HEK293 (cell line): ENCODE measurements around the gene GRB10.

ENCODE experiments used
- GLI2 ChIP-seq: fragments of 450-650 bp; formaldehyde crosslinking; IDR thresholded peaks from 2 replicates; pipeline ENCODE4; 2017; ENCODE audit warnings: missing biosample characterization, missing genetic modification characterization, low read depth, borderline replicate concordance
- KLF8 ChIP-seq: fragments of 450-650 bp; formaldehyde crosslinking; IDR thresholded peaks from 2 replicates; pipeline ENCODE4 v1.5.1; 2016; ENCODE audit warnings: missing biosample characterization, missing genetic modification characterization
- PRDM10 ChIP-seq: fragments of 450-650 bp; formaldehyde crosslinking; IDR thresholded peaks from 2 replicates; pipeline ENCODE4 v1.5.1; 2016; ENCODE audit warnings: missing biosample characterization, missing genetic modification characterization
- ZNF10 ChIP-seq: fragments of 450-650 bp; formaldehyde crosslinking; IDR thresholded peaks from 2 replicates; pipeline ENCODE4 v1.5.1; 2017; ENCODE audit warnings: missing biosample characterization, missing genetic modification characterization
- ZNF280C ChIP-seq: fragments of 450-650 bp; formaldehyde crosslinking; IDR thresholded peaks from 2 replicates; pipeline ENCODE4 v1.5.1; 2016; ENCODE audit warnings: missing biosample characterization, missing genetic modification characterization
- ZNF654 ChIP-seq: fragments of 450-650 bp; formaldehyde crosslinking; IDR thresholded peaks from 2 replicates; pipeline ENCODE4 v1.5.1; 2016; ENCODE audit warnings: low read depth, missing biosample characterization, missing genetic modification characterization
- TF ChIP-seq, protein P1 (sequence below): fragments of 450-650 bp; formaldehyde crosslinking; IDR thresholded peaks from 2 replicates; pipeline ENCODE4 v1.5.1; 2016; ENCODE audit warnings: missing biosample characterization, missing genetic modification characterization

DNA sequence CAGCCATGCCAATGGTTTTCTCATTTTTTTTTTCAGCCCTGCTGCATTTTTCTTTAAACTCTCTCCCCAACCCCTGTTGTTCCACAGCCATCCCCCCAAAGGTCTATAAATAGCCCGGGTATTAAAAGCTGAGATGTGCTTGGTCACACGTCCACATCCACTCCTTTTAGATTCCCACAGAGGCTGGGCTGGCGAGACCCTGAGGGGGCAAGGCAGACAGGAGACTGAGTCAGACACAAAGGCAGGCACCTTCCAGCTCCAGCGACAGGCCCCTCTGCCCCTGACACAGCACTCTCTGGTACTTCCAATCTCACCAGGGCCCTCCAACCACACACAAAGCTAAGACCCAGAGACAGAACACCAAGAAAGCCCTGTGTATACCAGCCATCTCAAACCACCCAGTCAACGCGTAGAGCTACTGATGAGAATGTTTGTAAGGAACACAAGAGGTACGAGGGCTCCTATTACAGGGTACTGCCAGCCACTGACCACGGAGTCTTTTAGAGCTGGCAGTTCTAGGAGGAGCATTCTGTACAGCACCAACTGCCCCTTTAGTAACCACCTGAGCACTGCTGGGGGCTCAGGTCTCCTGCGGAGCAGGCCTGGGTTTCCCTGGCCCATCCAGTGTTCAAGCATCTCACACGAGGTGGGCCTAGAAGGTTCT, 153.3 kb downstream of the GRB10 start:
- TF ChIP-seq, protein P1, sequence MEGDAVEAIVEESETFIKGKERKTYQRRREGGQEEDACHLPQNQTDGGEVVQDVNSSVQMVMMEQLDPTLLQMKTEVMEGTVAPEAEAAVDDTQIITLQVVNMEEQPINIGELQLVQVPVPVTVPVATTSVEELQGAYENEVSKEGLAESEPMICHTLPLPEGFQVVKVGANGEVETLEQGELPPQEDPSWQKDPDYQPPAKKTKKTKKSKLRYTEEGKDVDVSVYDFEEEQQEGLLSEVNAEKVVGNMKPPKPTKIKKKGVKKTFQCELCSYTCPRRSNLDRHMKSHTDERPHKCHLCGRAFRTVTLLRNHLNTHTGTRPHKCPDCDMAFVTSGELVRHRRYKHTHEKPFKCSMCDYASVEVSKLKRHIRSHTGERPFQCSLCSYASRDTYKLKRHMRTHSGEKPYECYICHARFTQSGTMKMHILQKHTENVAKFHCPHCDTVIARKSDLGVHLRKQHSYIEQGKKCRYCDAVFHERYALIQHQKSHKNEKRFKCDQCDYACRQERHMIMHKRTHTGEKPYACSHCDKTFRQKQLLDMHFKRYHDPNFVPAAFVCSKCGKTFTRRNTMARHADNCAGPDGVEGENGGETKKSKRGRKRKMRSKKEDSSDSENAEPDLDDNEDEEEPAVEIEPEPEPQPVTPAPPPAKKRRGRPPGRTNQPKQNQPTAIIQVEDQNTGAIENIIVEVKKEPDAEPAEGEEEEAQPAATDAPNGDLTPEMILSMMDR (tag by site-specific recombination) = no peak
- TF ChIP-seq KLF8 (tag by site-specific recombination) (no peak), ZNF654 (tag by site-specific recombination) (no peak), GLI2 (no peak), PRDM10 (tag by site-specific recombination) (no peak), ZNF10 (no peak), ZNF280C (tag by site-specific recombination) (no peak)
